ENCODE measurements around the gene RTN4R.

The RTN4R gene

DNA sequence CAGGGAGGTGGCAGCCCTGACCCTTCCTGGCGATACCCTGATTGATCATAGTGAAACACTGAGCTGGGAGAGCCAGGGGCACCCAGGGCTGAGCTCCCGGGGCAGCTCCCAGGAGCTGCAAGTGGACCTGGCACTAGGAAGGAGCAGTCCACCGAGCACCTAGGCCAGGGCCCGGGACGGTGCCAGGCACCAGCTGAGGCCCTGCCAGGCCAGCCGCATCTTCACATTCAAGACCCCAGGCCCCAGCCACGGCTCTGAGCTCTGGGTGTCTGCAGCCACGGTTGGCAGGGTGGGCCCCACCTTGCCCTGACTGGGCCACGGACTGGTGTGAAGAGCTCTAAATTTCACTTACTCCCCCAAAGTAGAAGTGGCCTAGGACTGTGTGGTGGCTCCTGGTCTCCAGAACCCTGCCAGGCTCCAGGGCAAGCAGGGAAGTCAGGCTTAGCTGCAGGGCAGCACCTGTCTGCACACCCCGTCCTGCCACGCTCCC lies 58.3 kb downstream of the RTN4R start:
- no peak overlapping the region for H3K9ac ChIP-seq (ENCODE audit: low read depth, low read length)
- H3K27me3 ChIP-seq (ENCODE audit: insufficient read depth, low read length, poor library complexity): no peaks in the 10 kb centered on the region
- peaks cover 19% of the 10 kb centered on the region for H3K4me1 ChIP-seq (ENCODE audit: insufficient read depth, low read length)
- H4K20me1 ChIP-seq (ENCODE audit: insufficient read depth, low read length): no peaks in the 10 kb centered on the region
- no peak overlapping the region for H3K27ac ChIP-seq (ENCODE audit: low read length)
- no peak overlapping the region for H3K4me2 ChIP-seq (ENCODE audit: insufficient read depth, low read length)
- H3K9me3 ChIP-seq (ENCODE audit: insufficient read depth, low read length, severe bottlenecking): no peaks in the 10 kb centered on the region
- no peak overlapping the region for H2AFZ ChIP-seq (ENCODE audit: low read depth, low read length)
- H3K36me3 ChIP-seq (ENCODE audit: insufficient read depth, low read length): no peaks in the 10 kb centered on the region
- no peak for TF ChIP-seq EZH2 (IDR thresholded peaks at IDR 0.05; ENCODE audit: borderline replicate concordance, low read depth, low read length, severe bottlenecking)
- TF ChIP-seq, protein P1, sequence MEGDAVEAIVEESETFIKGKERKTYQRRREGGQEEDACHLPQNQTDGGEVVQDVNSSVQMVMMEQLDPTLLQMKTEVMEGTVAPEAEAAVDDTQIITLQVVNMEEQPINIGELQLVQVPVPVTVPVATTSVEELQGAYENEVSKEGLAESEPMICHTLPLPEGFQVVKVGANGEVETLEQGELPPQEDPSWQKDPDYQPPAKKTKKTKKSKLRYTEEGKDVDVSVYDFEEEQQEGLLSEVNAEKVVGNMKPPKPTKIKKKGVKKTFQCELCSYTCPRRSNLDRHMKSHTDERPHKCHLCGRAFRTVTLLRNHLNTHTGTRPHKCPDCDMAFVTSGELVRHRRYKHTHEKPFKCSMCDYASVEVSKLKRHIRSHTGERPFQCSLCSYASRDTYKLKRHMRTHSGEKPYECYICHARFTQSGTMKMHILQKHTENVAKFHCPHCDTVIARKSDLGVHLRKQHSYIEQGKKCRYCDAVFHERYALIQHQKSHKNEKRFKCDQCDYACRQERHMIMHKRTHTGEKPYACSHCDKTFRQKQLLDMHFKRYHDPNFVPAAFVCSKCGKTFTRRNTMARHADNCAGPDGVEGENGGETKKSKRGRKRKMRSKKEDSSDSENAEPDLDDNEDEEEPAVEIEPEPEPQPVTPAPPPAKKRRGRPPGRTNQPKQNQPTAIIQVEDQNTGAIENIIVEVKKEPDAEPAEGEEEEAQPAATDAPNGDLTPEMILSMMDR (IDR thresholded peaks at IDR 0.05; ENCODE audit: borderline replicate concordance, extremely low read depth, low read length, poor library complexity, severe bottlenecking): no peak
- no peak for ATAC-seq (ENCODE audit: insufficient read depth, low read depth)
- no peak for DNase-seq
- H3K4me3 ChIP-seq (ENCODE audit: low read depth in 1 of 2, low read length in 2 of 2): no peak overlapping the region
- H3K79me2 ChIP-seq (ENCODE audit: insufficient read depth, low read length): peaks cover 8% of the 10 kb centered on the region

DNA sequence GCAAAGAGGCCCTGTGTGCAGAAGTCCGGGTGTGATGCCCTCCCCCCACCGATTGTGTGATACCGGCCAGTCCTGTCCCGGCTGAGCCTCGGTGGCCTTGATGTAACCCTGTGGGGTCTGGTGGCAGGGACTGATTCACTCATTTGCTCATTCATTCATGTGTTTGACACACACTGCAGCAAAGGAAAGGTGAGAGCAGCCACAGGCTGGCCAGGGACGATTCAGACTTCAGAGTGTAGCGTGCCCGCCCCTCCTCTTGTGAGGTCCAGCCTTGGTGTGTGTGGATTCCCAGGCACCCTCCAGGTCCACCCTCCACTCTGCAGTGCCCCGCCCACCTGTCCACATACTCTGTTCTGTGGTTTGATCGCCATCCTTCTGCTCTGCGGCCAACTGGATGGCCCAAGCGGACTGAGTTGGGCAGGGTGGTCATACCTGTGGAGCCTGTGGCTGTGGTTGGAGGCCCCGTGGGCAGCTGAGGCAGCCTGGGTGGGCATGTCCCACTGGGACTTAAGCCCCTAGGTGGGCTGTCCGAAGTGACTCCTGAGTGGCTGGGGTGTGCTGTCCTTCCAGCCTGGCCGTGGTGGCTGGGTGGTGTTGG lies 59.3 kb downstream of the RTN4R start:
- Histone ChIP-seq H3K9me3 (ENCODE audit: insufficient read depth, low read length, severe bottlenecking) (no peaks in the 10 kb centered on the region), H3K36me3 (ENCODE audit: insufficient read depth, low read length) (no peaks in the 10 kb centered on the region), H4K20me1 (ENCODE audit: insufficient read depth, low read length) (no peaks in the 10 kb centered on the region), H3K27ac (ENCODE audit: low read length) (no peak overlapping the region), H3K4me2 (ENCODE audit: insufficient read depth, low read length) (no peak overlapping the region), H3K27me3 (ENCODE audit: insufficient read depth, low read length, poor library complexity) (no peaks in the 10 kb centered on the region), H3K4me1 (ENCODE audit: insufficient read depth, low read length) (peaks cover 19% of the 10 kb centered on the region), H3K9ac (ENCODE audit: low read depth, low read length) (no peak overlapping the region), H3K79me2 (ENCODE audit: insufficient read depth, low read length) (peaks cover 8% of the 10 kb centered on the region), H3K4me3 (ENCODE audit: low read depth in 1 of 2, low read length in 2 of 2) (no peak overlapping the region), H2AFZ (ENCODE audit: low read depth, low read length) (no peak overlapping the region)
- DNase-seq (no peak), ATAC-seq (ENCODE audit: insufficient read depth, low read depth) (no peak)
- TF ChIP-seq, protein P1 (IDR thresholded peaks at IDR 0.05; ENCODE audit: borderline replicate concordance, extremely low read depth, low read length, poor library complexity, severe bottlenecking): no peak
- no peak for TF ChIP-seq EZH2 (IDR thresholded peaks at IDR 0.05; ENCODE audit: borderline replicate concordance, low read depth, low read length, severe bottlenecking)

DNA sequence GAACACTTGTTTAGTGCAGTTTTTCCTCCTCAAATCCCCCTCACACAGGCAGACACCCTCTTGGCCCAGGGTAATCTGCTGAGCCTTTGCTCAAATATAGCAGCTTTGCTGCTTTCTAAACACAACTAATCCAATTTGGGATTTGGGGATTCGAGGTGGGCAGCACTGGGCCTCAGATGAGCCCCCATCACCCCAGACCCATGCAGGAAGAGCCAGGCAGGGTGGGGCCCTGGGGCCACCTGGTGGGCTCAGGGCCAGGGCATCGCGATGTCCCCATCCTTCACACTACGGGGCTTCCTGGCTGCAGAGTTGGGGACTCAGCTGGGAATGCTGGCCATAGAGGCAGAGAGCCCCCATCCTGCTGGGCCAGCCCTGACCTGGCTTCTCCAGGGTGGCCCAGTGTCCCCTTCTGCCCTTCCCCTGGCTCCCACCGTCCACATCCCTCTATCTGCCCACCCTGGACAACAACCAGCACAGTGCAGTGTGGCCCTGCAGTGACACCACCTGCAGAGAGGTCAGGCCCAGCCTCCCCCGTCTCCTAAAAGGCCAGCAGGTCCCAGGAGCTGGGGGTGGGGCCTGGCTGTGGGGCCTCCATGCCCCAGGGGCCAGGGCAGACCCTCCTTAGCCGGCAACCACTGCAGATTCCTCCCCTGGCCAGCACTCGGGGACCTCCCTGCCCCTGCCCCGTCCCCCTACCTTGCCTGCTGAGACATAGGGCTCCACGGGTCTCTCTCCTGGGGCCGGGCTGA lies 60.7 kb downstream of the RTN4R start:
- H3K36me3 ChIP-seq (ENCODE audit: insufficient read depth, low read length): no peaks in the 10 kb centered on the region
- no peak overlapping the region for H2AFZ ChIP-seq (ENCODE audit: low read depth, low read length)
- H3K9me3 ChIP-seq (ENCODE audit: insufficient read depth, low read length, severe bottlenecking): no peaks in the 10 kb centered on the region
- DNase-seq (no peak), ATAC-seq (ENCODE audit: insufficient read depth, low read depth) (no peak)
- peak overlapping the region; percentile 74 for H3K4me2 ChIP-seq (ENCODE audit: insufficient read depth, low read length)
- no peaks in the 10 kb centered on the region for H3K27me3 ChIP-seq (ENCODE audit: insufficient read depth, low read length, poor library complexity)
- no peaks in the 10 kb centered on the region for H4K20me1 ChIP-seq (ENCODE audit: insufficient read depth, low read length)
- H3K4me1 ChIP-seq (ENCODE audit: insufficient read depth, low read length): peaks cover 19% of the 10 kb centered on the region
- H3K79me2 ChIP-seq (ENCODE audit: insufficient read depth, low read length): peaks cover 8% of the 10 kb centered on the region
- peak overlapping the region in 1 of 2 experiments; percentile 69; a peak in 2 of 4 replicates for H3K4me3 ChIP-seq (ENCODE audit: low read depth in 1 of 2, low read length in 2 of 2)
- no peak for TF ChIP-seq EZH2 (IDR thresholded peaks at IDR 0.05; ENCODE audit: borderline replicate concordance, low read depth, low read length, severe bottlenecking)
- TF ChIP-seq, protein P1 (IDR thresholded peaks at IDR 0.05; ENCODE audit: borderline replicate concordance, extremely low read depth, low read length, poor library complexity, severe bottlenecking): no peak
- peak overlapping the region; percentile 62 for H3K9ac ChIP-seq (ENCODE audit: low read depth, low read length)
- peak overlapping the region; percentile 76 for H3K27ac ChIP-seq (ENCODE audit: low read length)

Measured in DND-41 (cell line).